Measurements from ENCODE around the gene POU3F1. TPM values are rescaled to one million over a fixed set of nuclear protein-coding genes. Genes with fewer than 3 reads are reported as not detected.

The POU3F1 gene
- total RNA-seq, 4 donors from 2014 or later: 2.1 to 4.5 (median 2.8) TPM

- intact Hi-C loops (cut with DNase I): no loop called here
- 16 to 22% methylated on average over 5 to 6 of the region's 13 CpGs for WGBS, 2 donors
These were observed 45.8 kb downstream of the POU3F1 start for GRCh38 chr1:38000529-38001455.

DNA sequence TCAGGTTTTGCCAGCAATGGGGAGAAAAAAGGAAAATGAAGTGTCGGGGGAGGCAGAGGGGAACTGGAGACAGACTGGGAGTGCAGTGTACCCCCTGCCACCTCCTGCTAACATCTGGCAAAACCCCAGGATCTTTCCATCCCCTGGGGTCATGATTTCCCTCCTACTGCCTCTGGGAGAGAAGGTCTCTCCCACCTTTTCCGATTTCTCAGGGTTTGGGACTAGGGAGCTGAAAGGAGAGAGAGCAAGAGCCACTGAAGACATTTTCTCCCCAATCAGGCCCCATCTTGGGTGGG lies 46.4 kb downstream of the POU3F1 start:
- no peak for TF ChIP-seq POLR2A (IDR thresholded peaks at IDR 0.05)
- TF ChIP-seq, protein P1, sequence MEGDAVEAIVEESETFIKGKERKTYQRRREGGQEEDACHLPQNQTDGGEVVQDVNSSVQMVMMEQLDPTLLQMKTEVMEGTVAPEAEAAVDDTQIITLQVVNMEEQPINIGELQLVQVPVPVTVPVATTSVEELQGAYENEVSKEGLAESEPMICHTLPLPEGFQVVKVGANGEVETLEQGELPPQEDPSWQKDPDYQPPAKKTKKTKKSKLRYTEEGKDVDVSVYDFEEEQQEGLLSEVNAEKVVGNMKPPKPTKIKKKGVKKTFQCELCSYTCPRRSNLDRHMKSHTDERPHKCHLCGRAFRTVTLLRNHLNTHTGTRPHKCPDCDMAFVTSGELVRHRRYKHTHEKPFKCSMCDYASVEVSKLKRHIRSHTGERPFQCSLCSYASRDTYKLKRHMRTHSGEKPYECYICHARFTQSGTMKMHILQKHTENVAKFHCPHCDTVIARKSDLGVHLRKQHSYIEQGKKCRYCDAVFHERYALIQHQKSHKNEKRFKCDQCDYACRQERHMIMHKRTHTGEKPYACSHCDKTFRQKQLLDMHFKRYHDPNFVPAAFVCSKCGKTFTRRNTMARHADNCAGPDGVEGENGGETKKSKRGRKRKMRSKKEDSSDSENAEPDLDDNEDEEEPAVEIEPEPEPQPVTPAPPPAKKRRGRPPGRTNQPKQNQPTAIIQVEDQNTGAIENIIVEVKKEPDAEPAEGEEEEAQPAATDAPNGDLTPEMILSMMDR (IDR thresholded peaks at IDR 0.05): no peak
- intact Hi-C loops (cut with DNase I): no loop called here
- H3K36me3 ChIP-seq: peaks cover 0 to 25% (median 0%) of the 10 kb centered on the region in 3 donors
- H3K27ac ChIP-seq: peak overlapping the region; percentile 69 to 92 (median 87)
- H3K4me1 ChIP-seq: peaks cover 44 to 98% (median 68%) of the 10 kb centered on the region in 3 donors
- H3K27me3 ChIP-seq: no peaks in the 10 kb centered on the region
- 50 to 75% methylated on average over 1 of the region's 2 CpGs for WGBS, 2 donors
- peak overlapping the region in 2 of 4 donors; percentile 7 to 38 for H3K4me3 ChIP-seq
- no peaks in the 10 kb centered on the region for H3K9me3 ChIP-seq
- no peak for DNase-seq

More at GRCh38 chr1:38000529-38001455, 45.8 kb downstream of the POU3F1 start:
- peak overlapping the region in 2 of 4 donors; percentile 7 to 38 for H3K4me3 ChIP-seq
- TF ChIP-seq, protein P1 (IDR thresholded peaks at IDR 0.05): no peak
- TF ChIP-seq POLR2A (IDR thresholded peaks at IDR 0.05): no peak
- H3K27ac ChIP-seq: peak overlapping the region; percentile 69 to 92 (median 87)
- H3K36me3 ChIP-seq: peaks cover 0 to 25% (median 0%) of the 10 kb centered on the region in 3 donors
- H3K27me3 ChIP-seq: no peaks in the 10 kb centered on the region
- H3K4me1 ChIP-seq: peaks cover 42 to 96% (median 67%) of the 10 kb centered on the region in 3 donors
- DNase-seq: no peak
- H3K9me3 ChIP-seq: no peaks in the 10 kb centered on the region

GRCh38 chr1:37999430-38000232 lies 47.0 kb downstream of the POU3F1 start:
- 28 to 31% methylated on average over 6 to 9 of the region's 9 CpGs for WGBS, 2 donors
- no peak for DNase-seq
- H3K4me3 ChIP-seq: peak overlapping the region in 2 of 4 donors; percentile 7 to 38

GRCh38 chr1:37998913-37999429 lies 47.6 kb downstream of the POU3F1 start:
- Histone ChIP-seq H3K36me3 (peaks cover 0 to 25% (median 0%) of the 10 kb centered on the region in 3 donors), H3K4me1 (peaks cover 45 to 95% (median 75%) of the 10 kb centered on the region in 3 donors), H3K27me3 (no peaks in the 10 kb centered on the region), H3K27ac (peak overlapping the region; percentile 69 to 92 (median 87)), H3K9me3 (no peaks in the 10 kb centered on the region), H3K4me3 (no peak overlapping the region)
- no peak for TF ChIP-seq POLR2A (IDR thresholded peaks at IDR 0.05)
- TF ChIP-seq, protein P1 (IDR thresholded peaks at IDR 0.05): no peak
- no peak for DNase-seq
- WGBS, 2 donors: 65 to 85% methylated on average over 11 to 15 of the region's 16 CpGs
- intact Hi-C loops (cut with DNase I): no loop called here

More at GRCh38 chr1:37999430-38000232, 47.0 kb downstream of the POU3F1 start:
- intact Hi-C loops (cut with DNase I): no loop called here
- TF ChIP-seq POLR2A (IDR thresholded peaks at IDR 0.05): no peak
- TF ChIP-seq, protein P1 (IDR thresholded peaks at IDR 0.05): no peak
- H3K4me1 ChIP-seq: peaks cover 47 to 100% (median 74%) of the 10 kb centered on the region in 3 donors
- peaks cover 0 to 25% (median 0%) of the 10 kb centered on the region in 3 donors for H3K36me3 ChIP-seq
- H3K27ac ChIP-seq: peak overlapping the region; percentile 69 to 92 (median 87)
- H3K9me3 ChIP-seq: no peaks in the 10 kb centered on the region
- H3K27me3 ChIP-seq: no peaks in the 10 kb centered on the region

Measured in esophagus squamous epithelium (tissue), 5 donors.